Immature natural killer cell (primary cell): ENCODE data around the gene CFAP100. TPM values are rescaled to one million over a fixed set of nuclear protein-coding genes. Genes with fewer than 3 reads are reported as not detected.

Experiments used
- DNase-seq, 3 donors: peaks; one replicate each; pipeline ENCODE4 v3.0.0; 2022; ENCODE audit warnings: mixed read lengths in 1 of 3
- H3K27ac Mint-ChIP-seq, 6 donors: one replicate each; pipeline ENCODE4 v1.8.0; 2020; ENCODE audit warnings: mixed read lengths in 6 of 6, mild to moderate bottlenecking in 5 of 6, inconsistent platforms in 4 of 6, moderate library complexity in 3 of 6
- H3K27me3 Mint-ChIP-seq, 3 donors: one replicate each; pipeline ENCODE4 v1.8.0; 2020 to 2021; ENCODE audit warnings: low read depth in 3 of 3, mild to moderate bottlenecking in 3 of 3, mixed read lengths in 3 of 3, moderate library complexity in 3 of 3, inconsistent platforms in 1 of 3
- H3K36me3 Mint-ChIP-seq, 3 donors: one replicate each; pipeline ENCODE4 v1.8.0; 2020; ENCODE audit warnings: mixed read lengths in 3 of 3, inconsistent platforms in 2 of 3, mild to moderate bottlenecking in 2 of 3
- H3K4me1 Mint-ChIP-seq, 2 donors: one replicate each; pipeline ENCODE4 v1.8.0; 2020; ENCODE audit warnings: inconsistent platforms in 2 of 2, mild to moderate bottlenecking in 2 of 2, mixed read lengths in 2 of 2, moderate library complexity in 1 of 2
- H3K4me3 Mint-ChIP-seq, 5 donors: one replicate each; pipeline ENCODE4 v1.8.0; 2020; ENCODE audit warnings: mild to moderate bottlenecking in 5 of 5, mixed read lengths in 5 of 5, inconsistent platforms in 3 of 5, moderate library complexity in 3 of 5
- H3K9me3 Mint-ChIP-seq, 6 donors: one replicate each; pipeline ENCODE4 v1.8.0; 2020; ENCODE audit warnings: mild to moderate bottlenecking in 6 of 6, mixed read lengths in 6 of 6, inconsistent platforms in 4 of 6, moderate library complexity in 3 of 6
- polyA plus RNA-seq, 3 donors: library from polyadenylated mRNA; unstranded; fragments of 300-500 nt; fragmentation: Illumina TruSeq; gene quantifications; one replicate each; pipeline ENCODE4 v1.2.3, GENCODE V29; 2021

CFAP100 gene
- polyA plus RNA-seq, 3 donors from 2014 or later = not detected

GRCh38 chr3:126352476-126353454 is 41.9 kb upstream of the CFAP100 start:
- H3K27ac Mint-ChIP-seq = no peak overlapping the region
- peaks cover 8 to 14% (median 10%) of the 10 kb centered on the region in 3 donors for H3K27me3 Mint-ChIP-seq
- peaks cover 0 to 3% (median 0%) of the 10 kb centered on the region in 6 donors for H3K9me3 Mint-ChIP-seq
- no peak for DNase-seq
- no peak overlapping the region for H3K4me3 Mint-ChIP-seq
- peaks cover 10 to 13% of the 10 kb centered on the region in 2 donors for H3K4me1 Mint-ChIP-seq
- no peaks in the 10 kb centered on the region for H3K36me3 Mint-ChIP-seq

DNA sequence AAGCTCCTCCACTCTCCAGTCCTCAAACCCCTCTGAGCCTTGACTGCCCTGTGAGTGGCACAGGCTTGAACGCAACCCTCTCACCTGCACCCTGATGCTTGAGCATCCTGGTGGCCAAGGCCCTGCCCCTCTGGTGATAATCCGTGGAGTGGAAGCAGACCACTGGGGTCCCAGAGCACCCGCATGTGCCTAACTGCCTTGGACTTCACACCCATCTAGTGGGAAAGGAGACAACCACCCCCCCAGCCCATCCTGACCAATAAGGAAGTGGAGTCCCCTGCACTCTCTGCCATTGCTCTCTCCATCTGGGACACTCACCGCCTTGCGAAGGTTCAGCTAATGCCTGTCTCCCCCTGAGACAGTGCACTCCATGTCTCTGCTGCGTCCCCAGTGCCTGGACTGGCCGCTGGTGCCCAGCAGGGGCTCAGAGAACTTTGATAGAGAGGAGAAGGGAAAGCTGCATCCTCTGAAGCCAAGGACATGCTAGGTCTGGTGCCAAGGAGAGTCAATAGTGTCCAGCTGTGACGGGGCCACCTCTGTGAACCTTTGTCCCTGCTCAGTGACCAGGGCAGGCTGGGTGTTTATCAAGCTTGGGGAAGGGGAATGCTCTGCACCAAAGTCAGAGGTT is 40.9 kb upstream of the CFAP100 start:
- H3K4me1 Mint-ChIP-seq = peaks cover 16 to 17% of the 10 kb centered on the region in 2 donors
- no peaks in the 10 kb centered on the region for H3K36me3 Mint-ChIP-seq
- H3K27me3 Mint-ChIP-seq = peaks cover 8 to 19% (median 12%) of the 10 kb centered on the region in 3 donors
- no peak for DNase-seq
- no peak overlapping the region for H3K27ac Mint-ChIP-seq
- no peak overlapping the region for H3K4me3 Mint-ChIP-seq
- H3K9me3 Mint-ChIP-seq = peaks cover 0 to 3% (median 0%) of the 10 kb centered on the region in 6 donors

DNA sequence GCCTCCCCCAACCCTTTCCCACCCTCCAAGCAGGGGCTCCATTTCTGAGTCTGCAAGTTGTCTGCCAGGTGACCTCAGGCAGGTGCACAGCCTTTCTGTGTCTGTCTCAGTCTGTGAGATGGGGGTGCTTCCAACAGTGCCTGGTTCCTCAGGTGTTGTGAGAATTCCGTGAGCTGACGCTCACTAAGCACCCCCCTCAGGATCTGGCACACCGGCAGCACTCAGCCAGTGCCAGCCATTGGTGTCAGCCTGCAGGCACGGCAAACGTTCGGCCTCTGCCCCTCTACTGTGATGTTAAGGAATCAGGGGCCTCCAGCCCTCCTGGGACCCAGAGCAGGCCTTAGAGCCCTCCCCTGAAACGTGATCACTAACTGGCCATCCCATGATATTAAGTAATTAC is 39.9 kb upstream of the CFAP100 start:
- Mint-ChIP-seq H3K36me3 (no peaks in the 10 kb centered on the region), H3K27me3 (peaks cover 8 to 19% (median 16%) of the 10 kb centered on the region in 3 donors), H3K4me3 (no peak overlapping the region), H3K27ac (no peak overlapping the region), H3K9me3 (peaks cover 0 to 3% (median 0%) of the 10 kb centered on the region in 6 donors), H3K4me1 (peaks cover 16 to 17% of the 10 kb centered on the region in 2 donors)
- DNase-seq = no peak

- peaks cover 0 to 3% (median 0%) of the 10 kb centered on the region in 6 donors for H3K9me3 Mint-ChIP-seq
- H3K4me1 Mint-ChIP-seq = peaks cover 16% of the 10 kb centered on the region in 2 donors
- H3K27me3 Mint-ChIP-seq = peaks cover 8 to 19% (median 16%) of the 10 kb centered on the region in 3 donors
- no peak for DNase-seq
- H3K27ac Mint-ChIP-seq = peak overlapping the region in 2 of 6 donors; percentile 10 to 16
- H3K4me3 Mint-ChIP-seq = peak overlapping the region; percentile 47 to 93 (median 74)
- no peaks in the 10 kb centered on the region for H3K36me3 Mint-ChIP-seq
Measured at GRCh38 chr3:126355251-126355650, 39.5 kb upstream of the CFAP100 start.

- Mint-ChIP-seq H3K4me1 (peaks cover 16% of the 10 kb centered on the region in 2 donors), H3K4me3 (peak overlapping the region; percentile 83 to 93 (median 86)), H3K27me3 (peaks cover 8 to 19% (median 16%) of the 10 kb centered on the region in 3 donors), H3K36me3 (no peaks in the 10 kb centered on the region), H3K27ac (peak overlapping the region in 3 of 6 donors; percentile 16 to 75 (median 16)), H3K9me3 (peaks cover 0 to 3% (median 0%) of the 10 kb centered on the region in 6 donors)
- peak; percentile 12 to 24 (median 14) for DNase-seq
Measured at GRCh38 chr3:126355777-126356372, 38.8 kb upstream of the CFAP100 start.

- H3K4me1 Mint-ChIP-seq = peaks cover 16% of the 10 kb centered on the region in 2 donors
- peaks cover 0 to 3% (median 0%) of the 10 kb centered on the region in 6 donors for H3K9me3 Mint-ChIP-seq
- H3K27ac Mint-ChIP-seq = peak overlapping the region in 5 of 6 donors; percentile 16 to 79 (median 75)
- peaks cover 8 to 22% (median 18%) of the 10 kb centered on the region in 3 donors for H3K27me3 Mint-ChIP-seq
- DNase-seq = peak; percentile 19 to 40 (median 26)
- H3K36me3 Mint-ChIP-seq = no peaks in the 10 kb centered on the region
- peak overlapping the region; percentile 83 to 93 (median 86) for H3K4me3 Mint-ChIP-seq
Measured at GRCh38 chr3:126356373-126357264, 38.1 kb upstream of the CFAP100 start.

- Mint-ChIP-seq H3K4me1 (peaks cover 16% of the 10 kb centered on the region in 2 donors), H3K9me3 (peaks cover 0 to 3% (median 0%) of the 10 kb centered on the region in 6 donors), H3K27me3 (peaks cover 8 to 22% (median 17%) of the 10 kb centered on the region in 3 donors), H3K27ac (peak within 1 kb of the TSS in 5 of 6 donors; percentile 66 to 81 (median 75)), H3K4me3 (peak within 1 kb of the TSS; percentile 85 to 93 (median 90)), H3K36me3 (no peaks in the 10 kb centered on the region)
- DNase-seq = peak; percentile 72 to 76 (median 75)
Measured at GRCh38 chr3:126357295-126358037, 37.2 kb upstream of the CFAP100 start, which contains the start of gene KLF15. Gene KLF15 (minus strand): TSS chr3:126357408. CDS start chr3:126352922, 4,486 bp downstream.

DNA sequence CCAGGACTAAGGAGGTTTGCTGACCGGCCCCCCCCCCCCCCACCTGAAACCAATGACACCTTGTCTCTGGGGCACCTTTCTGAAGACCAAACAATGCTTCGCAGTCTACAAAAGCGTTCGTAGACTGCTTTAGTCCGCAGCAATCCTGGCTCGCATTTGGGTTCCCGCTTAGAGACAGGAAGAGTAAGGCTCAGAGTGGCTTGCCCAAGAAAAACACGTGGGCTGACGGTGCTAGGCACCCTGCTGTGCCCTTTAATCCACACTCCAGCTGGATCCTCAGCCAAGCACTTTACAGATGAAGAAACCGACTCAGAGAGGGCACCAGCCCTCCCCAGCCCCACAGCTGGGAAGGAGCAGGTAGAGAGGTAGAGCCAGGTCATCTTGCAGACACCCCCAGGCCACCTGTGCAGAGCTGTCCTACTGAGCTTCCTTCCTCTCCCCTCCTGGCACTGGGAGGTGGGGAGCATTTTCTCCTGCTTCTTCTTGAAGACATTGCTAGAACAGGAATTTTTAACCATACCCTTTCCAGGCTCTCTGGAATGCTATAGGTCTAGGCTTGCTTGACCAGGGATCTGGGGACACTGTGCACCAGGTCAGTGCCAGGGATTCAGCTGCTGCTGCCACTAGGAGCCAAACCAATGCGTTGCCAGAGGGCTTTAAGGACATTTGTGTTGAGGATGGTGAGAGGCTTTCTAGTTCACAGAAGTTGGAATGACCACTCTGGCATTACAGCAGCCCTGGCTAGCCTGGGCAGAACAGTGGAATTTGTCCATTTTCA is 36.5 kb upstream of the CFAP100 start:
- Mint-ChIP-seq H3K36me3 (no peaks in the 10 kb centered on the region), H3K27me3 (peaks cover 8 to 22% (median 17%) of the 10 kb centered on the region in 3 donors), H3K4me3 (peak overlapping the region; percentile 84 to 91 (median 90)), H3K9me3 (peaks cover 0 to 3% (median 0%) of the 10 kb centered on the region in 6 donors), H3K4me1 (peaks cover 16% of the 10 kb centered on the region in 2 donors), H3K27ac (peak overlapping the region in 2 of 6 donors; percentile 5)
- DNase-seq = no peak

DNA sequence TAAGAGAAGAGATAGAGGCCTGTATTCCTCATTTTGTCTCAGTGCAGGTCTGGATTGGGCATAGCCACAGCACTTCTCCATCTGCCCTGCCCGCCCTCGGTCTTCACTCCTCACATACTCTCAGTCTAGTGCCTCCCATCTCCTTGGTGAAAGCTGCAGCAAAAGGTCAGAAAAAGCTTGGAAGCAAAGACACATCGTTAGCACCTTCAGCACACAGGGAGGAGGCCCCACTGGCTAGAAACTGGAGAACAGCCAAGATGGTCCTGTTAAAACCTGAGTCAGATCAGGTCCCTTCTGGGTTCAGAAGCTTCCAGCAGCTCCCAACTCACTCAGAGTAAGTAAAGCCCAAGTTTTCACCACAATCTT is 35.9 kb upstream of the CFAP100 start:
- Mint-ChIP-seq H3K4me1 (peaks cover 16% of the 10 kb centered on the region in 2 donors), H3K27me3 (peaks cover 11 to 22% (median 17%) of the 10 kb centered on the region in 3 donors), H3K4me3 (peak overlapping the region in 3 of 5 donors; percentile 31 to 59 (median 36)), H3K27ac (no peak overlapping the region), H3K9me3 (peaks cover 0 to 3% (median 0%) of the 10 kb centered on the region in 6 donors), H3K36me3 (no peaks in the 10 kb centered on the region)
- no peak for DNase-seq

DNA sequence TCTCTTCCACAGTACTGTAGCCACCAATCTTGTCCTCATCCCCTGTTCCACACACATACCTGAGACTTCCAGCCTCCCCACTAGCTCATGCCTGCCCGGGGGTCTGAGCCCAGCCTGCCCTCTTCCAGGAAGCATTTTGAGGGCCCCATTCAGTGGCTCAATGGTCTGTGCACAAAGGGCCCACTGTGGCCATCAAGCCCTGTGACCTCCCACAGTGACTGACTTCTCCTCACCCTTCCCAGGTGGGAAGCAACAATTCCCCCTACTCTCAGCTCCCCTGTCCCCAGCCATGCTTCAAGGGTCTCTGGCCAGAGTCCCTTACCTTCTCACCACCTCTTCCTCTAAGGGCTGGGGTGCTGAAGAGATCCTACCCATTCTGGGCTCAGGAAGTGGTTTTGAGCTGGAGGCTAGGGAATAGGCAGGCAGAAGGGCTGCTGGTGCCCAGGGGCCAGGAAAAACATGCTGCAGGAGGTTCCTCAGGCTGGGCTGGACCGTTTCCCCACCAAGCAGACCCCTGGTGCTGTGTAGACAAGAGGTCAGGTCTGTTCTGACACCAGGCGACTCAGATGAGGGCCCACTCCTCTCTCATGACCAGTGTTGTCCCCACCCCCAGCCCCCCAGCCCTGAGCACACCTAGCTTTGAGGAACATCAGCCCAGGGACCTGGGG is 34.5 kb upstream of the CFAP100 start:
- Mint-ChIP-seq H3K27me3 (peaks cover 12 to 21% (median 14%) of the 10 kb centered on the region in 3 donors), H3K36me3 (no peaks in the 10 kb centered on the region), H3K9me3 (peaks cover 0 to 3% (median 0%) of the 10 kb centered on the region in 6 donors), H3K4me3 (no peak overlapping the region), H3K4me1 (peaks cover 16% of the 10 kb centered on the region in 2 donors), H3K27ac (no peak overlapping the region)
- DNase-seq = no peak

DNA sequence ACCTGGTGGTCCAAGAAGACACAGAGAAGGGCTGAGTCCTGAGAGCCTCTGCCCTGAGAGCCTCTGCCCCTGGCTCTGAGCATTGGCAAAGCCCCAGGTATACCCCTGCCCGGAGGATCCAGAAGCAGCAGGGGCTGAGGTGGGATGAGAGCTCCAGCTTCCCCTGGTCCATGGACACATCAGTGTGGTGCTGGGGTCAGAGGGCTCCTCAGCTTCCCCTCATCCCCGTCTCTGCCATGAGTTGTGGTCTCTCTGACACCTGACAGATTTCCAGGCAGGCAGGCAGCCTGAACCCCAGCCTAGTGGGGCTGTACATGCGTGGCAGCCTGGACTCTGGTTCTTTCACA is 34.0 kb upstream of the CFAP100 start:
- peaks cover 12 to 16% (median 13%) of the 10 kb centered on the region in 3 donors for H3K27me3 Mint-ChIP-seq
- no peak for DNase-seq
- no peak overlapping the region for H3K27ac Mint-ChIP-seq
- H3K4me3 Mint-ChIP-seq = no peak overlapping the region
- peaks cover 0 to 3% (median 0%) of the 10 kb centered on the region in 6 donors for H3K9me3 Mint-ChIP-seq
- H3K4me1 Mint-ChIP-seq = peaks cover 12 to 16% of the 10 kb centered on the region in 2 donors
- no peaks in the 10 kb centered on the region for H3K36me3 Mint-ChIP-seq
